Lower leg skin (tissue), 3 donors: ENCODE measurements around the gene C1QC.

Experiments
- POLR2A ChIP-seq, 2 donors: fragments of 450-650 bp; IDR thresholded peaks; one replicate each; pipeline ENCODE4 v1.6.1; 2016 to 2017; ENCODE audit warnings: antibody characterized with exemption in 2 of 2, mild to moderate bottlenecking in 1 of 2, moderate library complexity in 1 of 2
- TF ChIP-seq, protein P1 (sequence below), 3 donors: fragments of 450-650 bp; IDR thresholded peaks; one replicate each; pipeline ENCODE4 v1.5.1; 2016; ENCODE audit warnings: antibody characterized with exemption in 3 of 3, mild to moderate bottlenecking in 3 of 3, moderate library complexity in 2 of 3

DNA sequence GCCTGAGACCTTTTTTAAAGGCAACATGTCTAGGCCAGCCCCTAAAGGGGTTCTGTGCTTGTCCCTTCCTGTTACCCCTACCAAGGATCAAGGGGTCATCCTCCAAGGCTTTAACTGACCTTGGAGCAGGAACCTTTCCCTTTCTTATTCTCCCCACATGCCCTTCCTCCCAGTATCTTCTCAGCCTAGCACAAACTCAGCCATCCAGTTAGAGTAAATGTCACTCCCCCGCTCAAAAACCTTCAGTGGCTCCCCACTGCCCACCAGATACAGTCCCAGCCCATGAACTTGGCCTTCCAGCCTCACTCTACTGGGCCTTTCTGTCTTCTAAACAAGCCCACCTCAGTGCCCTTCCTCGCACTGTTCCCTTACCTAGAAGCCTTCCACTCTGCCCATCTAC, 18.4 kb downstream of the C1QC start:
- TF ChIP-seq POLR2A (IDR thresholded peaks at IDR 0.05) = no peak
- TF ChIP-seq, protein P1, sequence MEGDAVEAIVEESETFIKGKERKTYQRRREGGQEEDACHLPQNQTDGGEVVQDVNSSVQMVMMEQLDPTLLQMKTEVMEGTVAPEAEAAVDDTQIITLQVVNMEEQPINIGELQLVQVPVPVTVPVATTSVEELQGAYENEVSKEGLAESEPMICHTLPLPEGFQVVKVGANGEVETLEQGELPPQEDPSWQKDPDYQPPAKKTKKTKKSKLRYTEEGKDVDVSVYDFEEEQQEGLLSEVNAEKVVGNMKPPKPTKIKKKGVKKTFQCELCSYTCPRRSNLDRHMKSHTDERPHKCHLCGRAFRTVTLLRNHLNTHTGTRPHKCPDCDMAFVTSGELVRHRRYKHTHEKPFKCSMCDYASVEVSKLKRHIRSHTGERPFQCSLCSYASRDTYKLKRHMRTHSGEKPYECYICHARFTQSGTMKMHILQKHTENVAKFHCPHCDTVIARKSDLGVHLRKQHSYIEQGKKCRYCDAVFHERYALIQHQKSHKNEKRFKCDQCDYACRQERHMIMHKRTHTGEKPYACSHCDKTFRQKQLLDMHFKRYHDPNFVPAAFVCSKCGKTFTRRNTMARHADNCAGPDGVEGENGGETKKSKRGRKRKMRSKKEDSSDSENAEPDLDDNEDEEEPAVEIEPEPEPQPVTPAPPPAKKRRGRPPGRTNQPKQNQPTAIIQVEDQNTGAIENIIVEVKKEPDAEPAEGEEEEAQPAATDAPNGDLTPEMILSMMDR (IDR thresholded peaks at IDR 0.05) = no peak
